NCI-H2196 (cell line): Measurements from ENCODE around the gene NEK11.
"Not testable (repeated sequence)": the region's sequence is repeated elsewhere in the genome, so short reads cannot be mapped to it uniquely, and the experiment has no call there.

Source experiments
- DNase-seq: peaks from one replicate; lab custom pipeline; 2025; ENCODE audit not compliant: unreplicated experiment; lab: John Stamatoyannopoulos, UW

NEK11 gene

GRCh38 chr3:131036986-131037385 lies 10.3 kb downstream of the NEK11 start:
- no peak for DNase-seq

- DNase-seq = no peak
Observed at GRCh38 chr3:131038326-131038725, 11.6 kb downstream of the NEK11 start.

GRCh38 chr3:131042271-131042985 lies 15.8 kb downstream of the NEK11 start:
- DNase-seq = not testable (repeated sequence)

GRCh38 chr3:131047582-131047981 lies 20.9 kb downstream of the NEK11 start:
- DNase-seq = no peak

GRCh38 chr3:131048030-131048429 lies 21.4 kb downstream of the NEK11 start:
- DNase-seq = no peak

GRCh38 chr3:131050001-131050400 lies 23.3 kb downstream of the NEK11 start:
- DNase-seq = no peak

- no peak for DNase-seq
Observed at GRCh38 chr3:131053043-131053859, 26.6 kb downstream of the NEK11 start.

GRCh38 chr3:131067983-131068382 lies 41.3 kb downstream of the NEK11 start:
- DNase-seq = peak; percentile 24

- DNase-seq = no peak
Observed at GRCh38 chr3:131072099-131072559, 45.5 kb downstream of the NEK11 start.

GRCh38 chr3:131072845-131073244 lies 46.2 kb downstream of the NEK11 start:
- DNase-seq = no peak

- no peak for DNase-seq
Observed at GRCh38 chr3:131075632-131076328, 49.1 kb downstream of the NEK11 start.

- DNase-seq = no peak
Observed at GRCh38 chr3:131077904-131078303, 51.2 kb downstream of the NEK11 start.

- DNase-seq = no peak
Observed at GRCh38 chr3:131079086-131079485, 52.4 kb downstream of the NEK11 start.

GRCh38 chr3:131081224-131081623 lies 54.5 kb downstream of the NEK11 start:
- DNase-seq = no peak

- DNase-seq = no peak
Observed at GRCh38 chr3:131082246-131082645, 55.6 kb downstream of the NEK11 start.

- DNase-seq = peak; percentile 37
Observed at GRCh38 chr3:131082871-131083863, 56.5 kb downstream of the NEK11 start.

- DNase-seq = no peak
Observed at GRCh38 chr3:131091768-131092167, 65.1 kb downstream of the NEK11 start.

- no peak for DNase-seq
Observed at GRCh38 chr3:131107637-131108433, 81.2 kb downstream of the NEK11 start.

- no peak for DNase-seq
Observed at GRCh38 chr3:131109156-131109555, 82.5 kb downstream of the NEK11 start.

- DNase-seq = no peak
Observed at GRCh38 chr3:131110087-131110486, 83.4 kb downstream of the NEK11 start.
